OCI-LY1 (cell line): ENCODE measurements around the gene COL18A1.

Experiments
- CTCF ChIP-seq: fragments of 200-600 bp; sonication (generic), shearing (Covaris generic); IDR thresholded peaks from 2 replicates; pipeline ENCODE4 v1.5.1; 2017; ENCODE audit warnings: mild to moderate bottlenecking, antibody characterized with exemption, low read length, moderate library complexity, mixed read lengths
- EZH2 ChIP-seq: fragments of 200-600 bp; sonication (generic), shearing (Covaris generic); IDR thresholded peaks from 2 replicates; pipeline ENCODE4 v1.8.0; 2017; ENCODE audit warnings: borderline replicate concordance, mixed run types, mild to moderate bottlenecking, antibody characterized with exemption, low read length, moderate library complexity, mixed read lengths

DNA sequence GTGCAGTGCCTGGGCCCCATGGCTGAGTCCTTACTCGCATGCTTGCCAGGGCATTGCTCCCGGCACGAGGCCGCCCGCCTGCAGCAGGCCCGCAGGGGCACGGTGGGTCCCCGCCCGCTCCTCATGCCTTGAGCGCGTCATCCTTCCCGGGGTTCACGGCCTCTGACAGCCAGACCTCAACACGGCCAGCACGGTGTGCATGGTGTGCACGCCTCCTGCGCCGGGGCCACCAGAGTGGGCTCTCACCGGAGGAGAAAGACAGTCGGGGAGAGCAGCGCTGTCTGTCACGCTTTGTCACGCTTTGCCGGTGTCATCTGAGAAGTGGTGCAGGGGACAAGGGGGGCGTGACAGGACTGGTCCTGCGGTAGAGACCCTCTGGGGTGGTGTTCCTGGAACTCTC lies 11.9 kb upstream of the COL18A1 start:
- no peak for TF ChIP-seq CTCF
- no peak for TF ChIP-seq EZH2
